GM19035 (cell line): ENCODE data around the gene FILIP1.

Experiments used
- ATAC-seq: cut with Tn5 transposase; IDR thresholded peaks from one replicate; pipeline ENCODE4 v1.9.1; 2021; ENCODE audit not compliant: unreplicated experiment

Gene FILIP1

GRCh38 chr6:75299801-75300530, 193.6 kb downstream of the FILIP1 start:
- no peak for ATAC-seq

- peak; percentile 89 for ATAC-seq
Observed at GRCh38 chr6:75296811-75297779, 196.5 kb downstream of the FILIP1 start.

- no peak for ATAC-seq
Observed at GRCh38 chr6:75292555-75292954, 201.0 kb downstream of the FILIP1 start.

GRCh38 chr6:75291744-75292143, 201.9 kb downstream of the FILIP1 start:
- ATAC-seq: no peak

GRCh38 chr6:75291331-75291730, 202.3 kb downstream of the FILIP1 start:
- ATAC-seq: no peak

- no peak for ATAC-seq
Observed at GRCh38 chr6:75290136-75290945, 203.3 kb downstream of the FILIP1 start.

- ATAC-seq: no peak
Observed at GRCh38 chr6:75288023-75288422, 205.6 kb downstream of the FILIP1 start.

GRCh38 chr6:75287424-75287823, 206.2 kb downstream of the FILIP1 start:
- ATAC-seq: no peak

- ATAC-seq: no peak
Observed at GRCh38 chr6:75286955-75287354, 206.6 kb downstream of the FILIP1 start.

GRCh38 chr6:75285283-75285639, 208.3 kb downstream of the FILIP1 start:
- peak; percentile 6 for ATAC-seq

GRCh38 chr6:75284632-75285282, 208.8 kb downstream of the FILIP1 start, which contains the start of gene TMEM30A:
TMEM30A (minus strand) TSS chr6:75284792; CDS start chr6:75284638, 154 bp downstream.
- peak; percentile 90 for ATAC-seq

- ATAC-seq: no peak
Observed at GRCh38 chr6:75283907-75284631, 209.5 kb downstream of the FILIP1 start.

- ATAC-seq: no peak
Observed at GRCh38 chr6:75282706-75283105, 210.9 kb downstream of the FILIP1 start.

- ATAC-seq: no peak
Observed at GRCh38 chr6:75281653-75282052, 211.9 kb downstream of the FILIP1 start.

GRCh38 chr6:75280131-75280855, 213.3 kb downstream of the FILIP1 start:
- ATAC-seq: no peak

GRCh38 chr6:75279418-75279817, 214.2 kb downstream of the FILIP1 start:
- ATAC-seq: no peak

GRCh38 chr6:75278474-75279077, 215.0 kb downstream of the FILIP1 start:
- ATAC-seq: no peak

- ATAC-seq: no peak
Observed at GRCh38 chr6:75275067-75275466, 218.5 kb downstream of the FILIP1 start.

- ATAC-seq: no peak
Observed at GRCh38 chr6:75273009-75273408, 220.6 kb downstream of the FILIP1 start.
